WTC11 (cell line): Measurements from ENCODE around the gene IYD. TPM values are rescaled to one million over a fixed set of nuclear protein-coding genes. Genes with fewer than 3 reads are reported as not detected.

Experiments used
- ATAC-seq: fragments of 200-7000 bp; cut with Tn5 transposase; 2 replicates; pipeline ENCODE4 v1.10.0; 2021; ENCODE audit warnings: mild to moderate bottlenecking, moderate library complexity
- CTCF ChIA-PET: fragments of 300-600 bp; sonication (Branson Sonifier 250); formaldehyde crosslinking; loops from one replicate; lab custom pipeline; 2021; ENCODE audit warnings: antibody characterized with exemption; lab: Charles Lee
- POLR2A ChIA-PET: fragments of 350-600 bp; sonication (Branson Sonifier 250); formaldehyde crosslinking; loops from one replicate; lab custom pipeline; 2021; ENCODE audit warnings: antibody characterized with exemption; lab: Charles Lee
- DNase-seq: peaks from one replicate; pipeline ENCODE4 v3.0.0; 2021; ENCODE audit warnings: low spot score
- H3K27ac Mint-ChIP-seq: 2 replicates; pipeline ENCODE4 v1.8.0; 2021; ENCODE audit warnings: mixed read lengths
- H3K27me3 Mint-ChIP-seq: 2 replicates; pipeline ENCODE4 v1.8.0; 2021; ENCODE audit warnings: low read depth, mild to moderate bottlenecking, moderate library complexity, mixed read lengths
- H3K36me3 Mint-ChIP-seq: 2 replicates; pipeline ENCODE4 v1.8.0; 2021; ENCODE audit warnings: mixed read lengths
- H3K4me1 Mint-ChIP-seq: 2 replicates; pipeline ENCODE4 v1.8.0; 2022; ENCODE audit warnings: mixed read lengths
- H3K4me3 Mint-ChIP-seq: 2 replicates; pipeline ENCODE4 v1.8.0; 2021; ENCODE audit warnings: mild to moderate bottlenecking, moderate library complexity, mixed read lengths
- H3K9me3 Mint-ChIP-seq: 2 replicates; pipeline ENCODE4 v1.8.0; 2021; ENCODE audit warnings: mixed read lengths
- AFF4 ChIP-seq: sonication (generic); formaldehyde crosslinking; IDR thresholded peaks from 2 replicates; pipeline ENCODE4 v1.8.1; 2023; ENCODE audit warnings: mild to moderate bottlenecking, missing genetic modification reagents, borderline replicate concordance
- ATF2 ChIP-seq: sonication (generic); formaldehyde crosslinking; IDR thresholded peaks from 2 replicates; pipeline ENCODE4 v1.8.1; 2022; ENCODE audit warnings: low read depth, missing genetic modification reagents, borderline replicate concordance
- ATF6 ChIP-seq: sonication (generic); formaldehyde crosslinking; IDR thresholded peaks from 2 replicates; pipeline ENCODE4 v1.8.1; 2023; ENCODE audit warnings: mild to moderate bottlenecking, missing genetic modification reagents
- FOXP4 ChIP-seq: sonication (generic); formaldehyde crosslinking; IDR thresholded peaks from 2 replicates; pipeline ENCODE4 v1.8.0; 2022; ENCODE audit warnings: mild to moderate bottlenecking, missing genetic modification reagents
- GABPB1 ChIP-seq: sonication (generic); formaldehyde crosslinking; IDR thresholded peaks from 2 replicates; pipeline ENCODE4 v1.8.1; 2023; ENCODE audit warnings: mild to moderate bottlenecking, missing genetic modification reagents
- GRHL2 ChIP-seq: fragments of 250-450 bp; sonication (Bioruptor Pico); IDR thresholded peaks from 2 replicates; pipeline ENCODE4 v1.8.0; 2022; ENCODE audit warnings: mild to moderate bottlenecking, moderate library complexity; ENCODE audit not compliant: insufficient replicate concordance, severe bottlenecking
- HMGXB4 ChIP-seq: sonication (generic); formaldehyde crosslinking; IDR thresholded peaks from 2 replicates; pipeline ENCODE4 v1.8.1; 2023; ENCODE audit warnings: mild to moderate bottlenecking, moderate library complexity, missing genetic modification reagents
- JUN ChIP-seq: sonication (generic); formaldehyde crosslinking; IDR thresholded peaks from 2 replicates; pipeline ENCODE4 v1.8.0; 2023; ENCODE audit warnings: mild to moderate bottlenecking, missing genetic modification reagents
- MYBL2 ChIP-seq: sonication (generic); formaldehyde crosslinking; IDR thresholded peaks from 2 replicates; pipeline ENCODE4 v1.8.1; 2023; ENCODE audit warnings: mild to moderate bottlenecking, moderate library complexity, missing genetic modification reagents
- NFE2L1 ChIP-seq: sonication (generic); formaldehyde crosslinking; IDR thresholded peaks from 2 replicates; pipeline ENCODE4 v1.8.1; 2023; ENCODE audit warnings: missing genetic modification reagents
- NFYB ChIP-seq: sonication (generic); formaldehyde crosslinking; conservative IDR thresholded peaks from 2 replicates; pipeline ENCODE4 v1.8.0; 2022; ENCODE audit warnings: low read depth, missing genetic modification reagents
- SMAD3 ChIP-seq: sonication (generic); formaldehyde crosslinking; IDR thresholded peaks from 2 replicates; pipeline ENCODE4 v1.8.0; 2022; ENCODE audit warnings: missing genetic modification reagents, mild to moderate bottlenecking, borderline replicate concordance
- SP1 ChIP-seq: sonication (generic); formaldehyde crosslinking; conservative IDR thresholded peaks from 2 replicates; pipeline ENCODE4 v1.8.1; 2022; ENCODE audit warnings: missing genetic modification reagents
- TP53 ChIP-seq: sonication (generic); formaldehyde crosslinking; IDR thresholded peaks from 2 replicates; pipeline ENCODE4 v1.8.1; 2023; ENCODE audit warnings: mild to moderate bottlenecking, missing genetic modification reagents
- ZBTB21 ChIP-seq: sonication (generic); formaldehyde crosslinking; IDR thresholded peaks from 2 replicates; pipeline ENCODE4 v1.8.1; 2023; ENCODE audit warnings: mild to moderate bottlenecking, missing genetic modification reagents, borderline replicate concordance
- ZNF263 ChIP-seq: sonication (generic); formaldehyde crosslinking; IDR thresholded peaks from 2 replicates; pipeline ENCODE4 v1.8.1; 2022; ENCODE audit warnings: low read depth, mild to moderate bottlenecking, moderate library complexity, missing genetic modification reagents
- ZNF281 ChIP-seq: sonication (generic); formaldehyde crosslinking; IDR thresholded peaks from 2 replicates; pipeline ENCODE4 v1.8.0; 2023; ENCODE audit warnings: mild to moderate bottlenecking, missing genetic modification reagents
- ZNF317 ChIP-seq: sonication (generic); formaldehyde crosslinking; IDR thresholded peaks from 2 replicates; pipeline ENCODE4 v1.8.1; 2023; ENCODE audit warnings: low read depth, mild to moderate bottlenecking, moderate library complexity, missing genetic modification reagents, borderline replicate concordance
- ZNF396 ChIP-seq: fragments of 250-450 bp; sonication (Bioruptor Pico); IDR thresholded peaks from 2 replicates; pipeline ENCODE4 v1.8.0; 2021; ENCODE audit warnings: mild to moderate bottlenecking, moderate library complexity, borderline replicate concordance
- ZNF416 ChIP-seq: fragments of 250-450 bp; sonication (Bioruptor Pico); IDR thresholded peaks from 2 replicates; pipeline ENCODE4 v1.9.0; 2021; ENCODE audit warnings: mild to moderate bottlenecking, inconsistent platforms
- total RNA-seq: library from RNA; stranded (reverse); gene quantifications from 3 replicates; pipeline ENCODE4 v1.2.3, GENCODE V29; 2021

IYD gene
- total RNA-seq, 1 experiment from 2014 or later = not detected

- no peak for TF ChIP-seq AFF4 (CRISPR knock-in tag)
- no peak for TF ChIP-seq ZBTB21 (CRISPR knock-in tag)
- no peak for TF ChIP-seq ZNF317 (CRISPR knock-in tag)
- no peak for TF ChIP-seq ZNF281
- no peak for TF ChIP-seq ATF2 (CRISPR knock-in tag)
- no peak for TF ChIP-seq SP1
- TF ChIP-seq ZNF416 (CRISPR knock-in tag) = no peak
- TF ChIP-seq ZNF263 (CRISPR knock-in tag) = no peak
- TF ChIP-seq, all 79 proteins: peak for 0
Observed at GRCh38 chr6:150403458-150404246, 34.8 kb downstream of the IYD start (continued).

- Mint-ChIP-seq H3K36me3 (no peaks in the 10 kb centered on the region), H3K4me3 (no peak overlapping the region), H3K27ac (no peak overlapping the region), H3K4me1 (no peaks in the 10 kb centered on the region; the same call in 1 of the 2 replicates), H3K27me3 (no peaks in the 10 kb centered on the region; the same call in 1 of the 2 replicates), H3K9me3 (no peaks in the 10 kb centered on the region; the same call in 1 of the 2 replicates)
- DNase-seq (no peak), ATAC-seq (no peak)
- POLR2A ChIA-PET = no interaction called here
- TF ChIP-seq NFYB (CRISPR knock-in tag) = no peak
- no peak for TF ChIP-seq JUN (CRISPR knock-in tag)
- no peak for TF ChIP-seq GRHL2 (CRISPR knock-in tag)
- no peak for TF ChIP-seq SMAD3 (CRISPR knock-in tag)
- no peak for TF ChIP-seq HMGXB4 (CRISPR knock-in tag)
- TF ChIP-seq TP53 (CRISPR knock-in tag) = no peak
- no peak for TF ChIP-seq NFE2L1 (CRISPR knock-in tag)
- no peak for TF ChIP-seq ATF6 (CRISPR knock-in tag)
- TF ChIP-seq MYBL2 = no peak
- TF ChIP-seq ZNF396 (CRISPR knock-in tag) = no peak
- no peak for TF ChIP-seq GABPB1 (CRISPR knock-in tag)
- no peak for TF ChIP-seq FOXP4 (CRISPR knock-in tag)
- TF ChIP-seq ZBTB21 (CRISPR knock-in tag) = no peak
- CTCF ChIA-PET = interaction anchor here (1.1 kb wide), 1 partner anchor 279 kb away, joined by 3 read pairs; no protein-coding TSS in a partner anchor
Observed at GRCh38 chr6:150406948-150407347, 38.1 kb downstream of the IYD start.
